ENCODE measurements around the gene PHLDB3.
"Not testable (repeated sequence)": the region's sequence is repeated elsewhere in the genome, so short reads cannot be mapped to it uniquely, and the experiment has no call there.

PHLDB3 gene

GRCh38 chr19:43465468-43466120 lies 39.0 kb downstream of the PHLDB3 start, which contains the start of gene LYPD3:
TSS of gene LYPD3 (minus strand) at chr19:43465608. CDS start at chr19:43465571, 37 bp downstream.
- no peak for DNase-seq

- DNase-seq: no peak
Observed at GRCh38 chr19:43464134-43464775, 40.3 kb downstream of the PHLDB3 start.

- peak; percentile 92 for DNase-seq
Observed at GRCh38 chr19:43463381-43464133, 41.0 kb downstream of the PHLDB3 start.

DNA sequence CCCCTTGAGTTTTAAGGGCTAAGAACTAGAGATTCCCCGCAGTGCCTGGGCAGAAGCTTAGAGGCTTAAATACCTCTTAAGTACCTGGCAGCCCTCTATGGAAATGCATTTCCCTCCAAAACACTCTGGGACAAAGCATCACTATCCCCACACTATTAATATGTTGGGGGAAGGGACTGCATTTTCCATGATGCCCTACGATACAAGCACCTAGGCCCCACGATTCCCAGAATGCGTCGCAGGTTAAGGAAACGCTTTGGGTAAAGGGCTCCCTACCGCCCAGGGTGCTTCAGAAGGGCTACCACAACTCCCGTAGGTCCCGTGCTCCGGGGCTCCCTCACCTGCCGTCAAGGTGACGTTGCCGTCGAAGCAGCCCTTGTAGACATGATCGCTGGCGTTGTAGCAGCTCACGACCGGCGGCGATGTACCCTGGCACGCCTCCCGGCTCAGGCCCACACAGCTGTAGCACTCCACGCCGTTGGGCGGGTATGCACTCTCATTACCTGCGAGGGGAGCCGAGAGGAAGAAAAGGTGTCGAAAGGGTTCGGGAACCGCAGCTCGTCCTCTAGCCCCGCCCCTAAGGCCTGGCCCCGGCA lies 41.7 kb downstream of the PHLDB3 start:
- DNase-seq: no peak

- DNase-seq: no peak
Observed at GRCh38 chr19:43462383-43462782, 42.2 kb downstream of the PHLDB3 start.

- DNase-seq: no peak
Observed at GRCh38 chr19:43461303-43461702, 43.2 kb downstream of the PHLDB3 start.

DNA sequence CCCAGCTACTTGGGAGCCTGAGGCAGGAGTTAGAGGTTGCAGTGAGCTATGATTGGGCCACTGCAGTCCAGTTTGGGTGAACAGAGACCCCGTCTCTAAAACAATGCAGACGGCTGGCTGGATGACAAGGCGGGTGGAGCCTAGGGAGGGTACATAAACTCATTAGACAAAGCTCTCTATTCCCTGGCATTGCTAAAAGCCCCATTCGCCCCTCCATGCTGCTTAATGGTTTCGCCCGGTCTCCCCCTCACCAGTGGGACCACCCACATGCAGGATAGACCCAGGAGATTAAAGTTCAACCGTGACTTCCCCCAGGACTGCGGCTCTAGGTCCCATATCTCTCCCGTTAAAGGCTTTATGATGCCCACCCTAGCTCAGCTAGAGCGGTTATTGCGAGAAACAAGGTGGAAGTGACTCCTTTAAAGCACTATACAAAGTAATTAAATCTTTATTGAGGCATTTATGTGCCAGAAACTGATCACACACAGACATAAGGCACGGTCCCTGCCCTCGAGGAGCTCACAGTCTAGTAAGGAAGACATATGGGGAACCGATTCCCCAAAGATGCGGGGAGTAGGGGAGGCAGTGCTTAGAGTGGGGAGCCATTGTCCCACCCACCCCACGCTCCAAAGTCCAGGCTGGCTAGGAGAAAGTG lies 44.1 kb downstream of the PHLDB3 start:
- no peak for DNase-seq

- DNase-seq: no peak
Observed at GRCh38 chr19:43457809-43458208, 46.7 kb downstream of the PHLDB3 start.

- no peak for DNase-seq
Observed at GRCh38 chr19:43455321-43456113, 49.0 kb downstream of the PHLDB3 start.

GRCh38 chr19:43454031-43454430 lies 50.5 kb downstream of the PHLDB3 start:
- no peak for DNase-seq

DNA sequence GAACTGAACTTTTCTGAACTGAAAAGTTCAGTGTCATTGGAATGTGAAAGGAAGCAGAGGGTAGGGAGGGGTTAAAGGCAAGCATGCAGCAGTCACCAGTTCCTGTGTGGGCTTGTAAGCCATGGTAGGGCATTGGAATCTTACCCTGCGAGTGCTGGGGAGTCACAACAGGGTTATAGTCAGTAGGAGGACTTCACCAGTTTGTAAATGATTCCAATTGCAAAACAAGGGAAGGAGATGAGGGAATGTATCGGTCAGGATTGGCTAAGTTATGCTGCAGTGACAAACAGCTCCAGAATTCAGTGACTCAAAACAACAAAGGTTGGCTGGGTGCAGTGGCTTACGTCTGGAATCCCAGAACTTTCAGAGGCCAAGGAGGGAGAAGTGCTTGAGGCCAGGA lies 52.0 kb downstream of the PHLDB3 start:
- no peak for DNase-seq

GRCh38 chr19:43450545-43450997 lies 54.0 kb downstream of the PHLDB3 start:
- no peak for DNase-seq

DNA sequence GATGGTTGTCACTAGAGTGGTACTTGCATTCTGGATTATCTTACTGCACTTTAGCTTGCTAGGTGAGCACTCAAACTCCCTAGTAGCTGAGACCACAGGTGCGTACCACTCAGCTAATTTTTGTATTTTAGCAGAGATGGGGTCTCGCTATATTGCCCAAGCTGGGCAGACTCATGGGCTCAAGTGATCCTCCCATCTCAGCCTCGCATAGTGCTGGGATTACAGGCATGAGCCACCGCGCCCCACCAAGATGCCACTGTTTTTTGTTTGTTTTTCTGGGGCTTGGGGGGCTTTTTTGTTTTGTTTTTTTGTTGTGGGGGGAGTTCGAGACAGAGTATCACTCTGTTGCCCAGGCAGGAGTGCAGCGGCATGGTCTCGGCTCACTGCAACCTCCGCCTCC lies 56.9 kb downstream of the PHLDB3 start:
- DNase-seq: no peak

- peak; percentile 71 for DNase-seq
Observed at GRCh38 chr19:43446746-43447489, 57.6 kb downstream of the PHLDB3 start.

- DNase-seq: no peak
Observed at GRCh38 chr19:43445426-43445825, 59.1 kb downstream of the PHLDB3 start.

GRCh38 chr19:43444531-43445287 lies 59.8 kb downstream of the PHLDB3 start:
- no peak for DNase-seq

DNA sequence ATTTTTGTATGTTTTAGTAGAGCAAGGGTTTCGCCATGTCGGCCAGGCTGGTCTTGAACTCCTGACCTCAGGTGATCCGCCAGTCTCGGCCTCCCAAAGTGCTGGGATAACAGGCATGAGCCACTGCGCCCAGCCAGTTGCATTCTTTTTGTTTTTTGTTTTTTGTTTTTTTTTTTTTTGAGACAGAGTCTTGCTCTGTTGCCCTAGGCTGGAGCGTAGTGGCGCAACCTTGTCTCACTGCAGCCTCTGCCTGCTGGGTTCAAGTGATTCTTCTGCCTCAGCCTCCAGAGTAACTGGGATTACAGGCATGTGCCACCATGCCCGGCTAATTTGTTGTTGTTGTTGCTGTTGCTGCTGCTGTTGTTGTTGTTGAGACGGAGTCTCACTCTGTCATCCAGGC lies 60.5 kb downstream of the PHLDB3 start:
- DNase-seq: not testable (repeated sequence)

DNA sequence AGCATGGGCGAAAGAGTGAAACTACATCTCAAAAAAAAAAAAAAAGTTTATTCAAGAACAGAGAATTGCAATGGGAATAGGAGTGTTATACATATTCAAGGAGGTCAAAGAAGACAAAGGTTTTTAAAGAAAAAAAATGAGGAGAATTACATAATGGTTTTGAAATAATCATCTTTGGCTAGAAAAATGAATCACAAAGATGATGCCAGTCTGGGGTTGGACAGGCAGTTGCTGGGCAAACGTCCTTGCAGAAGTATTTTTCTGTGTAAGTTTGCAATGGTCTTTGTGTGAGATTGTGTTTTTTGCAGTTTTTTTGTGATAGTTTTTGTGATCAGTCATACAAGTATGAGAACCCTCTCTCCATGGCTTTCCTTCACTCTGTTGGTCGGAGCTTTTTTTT lies 62.8 kb downstream of the PHLDB3 start:
- DNase-seq: no peak

- DNase-seq: no peak
Observed at GRCh38 chr19:43439709-43440063, 64.9 kb downstream of the PHLDB3 start.

GRCh38 chr19:43439032-43439708 lies 65.4 kb downstream of the PHLDB3 start:
- DNase-seq: no peak

All from RPMI8226 (cell line).